ENCODE data around the gene TUBGCP5.

GRCh38 chr15:22963641-22964040 is 75.7 kb downstream of the TUBGCP5 start:
- TF ChIP-seq CTCF (conservative IDR thresholded peaks at IDR 0.05; ENCODE audit: low read depth in 2 of 2) (no peak), EZH2 (IDR thresholded peaks at IDR 0.05; ENCODE audit: low read depth, unreplicated experiment) (no peak), EZH2phosphoT487 (IDR thresholded peaks at IDR 0.05; ENCODE audit: unreplicated experiment) (no peak), ZNF331 (CRISPR knock-in tag; IDR thresholded peaks at IDR 0.05; ENCODE audit: low read depth) (no peak), POLR2AphosphoS5 (IDR thresholded peaks at IDR 0.05; ENCODE audit: low read depth) (no peak)
- TF ChIP-seq, protein P1, sequence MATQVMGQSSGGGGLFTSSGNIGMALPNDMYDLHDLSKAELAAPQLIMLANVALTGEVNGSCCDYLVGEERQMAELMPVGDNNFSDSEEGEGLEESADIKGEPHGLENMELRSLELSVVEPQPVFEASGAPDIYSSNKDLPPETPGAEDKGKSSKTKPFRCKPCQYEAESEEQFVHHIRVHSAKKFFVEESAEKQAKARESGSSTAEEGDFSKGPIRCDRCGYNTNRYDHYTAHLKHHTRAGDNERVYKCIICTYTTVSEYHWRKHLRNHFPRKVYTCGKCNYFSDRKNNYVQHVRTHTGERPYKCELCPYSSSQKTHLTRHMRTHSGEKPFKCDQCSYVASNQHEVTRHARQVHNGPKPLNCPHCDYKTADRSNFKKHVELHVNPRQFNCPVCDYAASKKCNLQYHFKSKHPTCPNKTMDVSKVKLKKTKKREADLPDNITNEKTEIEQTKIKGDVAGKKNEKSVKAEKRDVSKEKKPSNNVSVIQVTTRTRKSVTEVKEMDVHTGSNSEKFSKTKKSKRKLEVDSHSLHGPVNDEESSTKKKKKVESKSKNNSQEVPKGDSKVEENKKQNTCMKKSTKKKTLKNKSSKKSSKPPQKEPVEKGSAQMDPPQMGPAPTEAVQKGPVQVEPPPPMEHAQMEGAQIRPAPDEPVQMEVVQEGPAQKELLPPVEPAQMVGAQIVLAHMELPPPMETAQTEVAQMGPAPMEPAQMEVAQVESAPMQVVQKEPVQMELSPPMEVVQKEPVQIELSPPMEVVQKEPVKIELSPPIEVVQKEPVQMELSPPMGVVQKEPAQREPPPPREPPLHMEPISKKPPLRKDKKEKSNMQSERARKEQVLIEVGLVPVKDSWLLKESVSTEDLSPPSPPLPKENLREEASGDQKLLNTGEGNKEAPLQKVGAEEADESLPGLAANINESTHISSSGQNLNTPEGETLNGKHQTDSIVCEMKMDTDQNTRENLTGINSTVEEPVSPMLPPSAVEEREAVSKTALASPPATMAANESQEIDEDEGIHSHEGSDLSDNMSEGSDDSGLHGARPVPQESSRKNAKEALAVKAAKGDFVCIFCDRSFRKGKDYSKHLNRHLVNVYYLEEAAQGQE (IDR thresholded peaks at IDR 0.05; ENCODE audit: unreplicated experiment), result no peak
